ENCODE measurements around the gene WNT9A. TPM values are rescaled to one million over a fixed set of nuclear protein-coding genes. Genes with fewer than 3 reads are reported as not detected.

The WNT9A gene
- total and polyA plus RNA-seq, 9 of the 15 experiments (the other 6 are each of a cell fraction or from before 2014, with no cell fraction given) = 0.04 to 0.17 (median 0.10) TPM; not detected in 4

DNA sequence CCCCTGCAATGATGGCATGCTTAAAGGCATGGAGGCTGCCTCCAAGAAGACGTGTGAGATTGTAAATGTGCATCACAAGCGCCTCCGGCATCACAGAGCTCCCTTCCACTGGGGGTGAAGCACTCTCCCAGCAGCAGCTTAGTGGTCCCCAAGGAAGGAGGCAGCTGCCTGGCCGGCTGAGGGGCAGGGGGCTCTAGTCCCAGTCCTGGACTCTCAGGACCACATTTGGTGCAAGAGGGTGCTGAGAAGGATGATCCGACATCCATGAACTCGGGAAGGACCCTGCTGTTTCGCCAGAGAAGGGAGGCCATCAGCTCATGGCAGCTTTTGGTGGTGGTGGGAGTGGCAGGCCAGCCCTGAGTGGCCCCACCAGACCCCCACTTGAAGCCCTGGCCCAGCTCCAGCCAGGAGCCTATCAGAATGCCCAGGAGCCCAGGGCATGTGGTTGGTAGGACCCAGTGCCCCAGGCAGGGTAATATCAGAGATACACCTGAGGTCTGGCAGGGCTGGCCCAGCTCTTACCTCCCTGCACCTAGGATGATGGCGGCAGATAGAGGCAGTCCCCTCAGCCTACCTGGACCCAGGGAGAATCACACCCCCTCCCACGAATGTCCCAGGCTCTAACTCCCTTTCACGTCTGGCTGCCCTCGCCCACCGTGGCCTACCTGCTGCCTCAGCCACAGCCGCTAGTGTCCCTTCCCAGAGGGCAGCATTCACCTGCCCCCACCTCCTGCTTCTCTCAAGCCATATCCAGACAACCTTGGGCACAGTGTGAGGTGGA lies 2.4 kb upstream of the WNT9A start:
- POLR2A ChIA-PET = interaction anchor here (0.5 to 1.2 kb wide), 5 partner anchors 10 to 1455 kb away, joined by 3 to 6 read pairs (median 3); no protein-coding TSS in a partner anchor

GRCh38 chr1:227949341-227949921 lies 1.7 kb upstream of the WNT9A start:
- FAIRE-seq = no peak
- no peak overlapping the region for H3K4me2 ChIP-seq (ENCODE audit: insufficient read depth, low read length)
- ChIA-PET CTCF (ENCODE audit: low intra/inter-chr PET ratio) (no interaction called here), POLR2A (interaction anchor here (0.6 to 1.2 kb wide), 2 partner anchors 149 to 302 kb away, joined by 3 to 6 read pairs; no protein-coding TSS in a partner anchor)
- ATAC-seq = no peak
- 3% methylated on average over 11 of the region's 11 CpGs for WGBS (ENCODE audit: insufficient coverage, low coverage, missing lambda C conversion rate)
- peak in 1 of 4 experiments; percentile 7 for DNase-seq (ENCODE audit: extremely low read depth in 1 of 4, low spot score in 3 of 4)
- H3K36me3 ChIP-seq (ENCODE audit: control insufficient read depth, insufficient read depth, low read length) = no peaks in the 10 kb centered on the region
- peaks cover 16 to 75% of the 10 kb centered on the region in 2 experiments for H3K27me3 ChIP-seq (ENCODE audit: control insufficient read depth in 2 of 2, insufficient read depth in 2 of 2, low read length in 2 of 2)
- no TSS peak for BruUV-seq (replicated peaks)
- H3K4me1 ChIP-seq (replicated peaks in 1 of 2; ENCODE audit: control insufficient read depth in 2 of 2, insufficient read depth in 2 of 2, low read length in 2 of 2) = peaks cover 2 to 55% of the 10 kb centered on the region in 2 experiments; a peak in 4 of 5 replicates
- TF ChIP-seq EP300 (IDR thresholded peaks at IDR 0.05; ENCODE audit: low read length) (no peak), FOXP1 (CRISPR knock-in tag; IDR thresholded peaks at IDR 0.05) (no peak), MYBL2 (IDR thresholded peaks at IDR 0.05; ENCODE audit: low read depth) (no peak), MYBL2 (CRISPR knock-in tag; IDR thresholded peaks at IDR 0.05; ENCODE audit: borderline replicate concordance) (no peak)
- H3K27ac ChIP-seq (ENCODE audit: extremely low read depth, low read depth, low read length) = no peak overlapping the region
- no peak overlapping the region for H3K4me3 ChIP-seq
- H2AFZ ChIP-seq (ENCODE audit: low read depth, low read length) = no peak overlapping the region
- intact Hi-C loops (cut with micrococcal nuclease) = loop anchor here (10.0 kb wide), 1 partner anchor 495 kb away; no protein-coding TSS in a partner anchor
- no peaks in the 10 kb centered on the region for H3K9me1 ChIP-seq (ENCODE audit: control insufficient read depth, insufficient read depth, low read length)
- H3K9ac ChIP-seq (ENCODE audit: insufficient read depth in 1 of 2, low read depth in 2 of 2, low read length in 2 of 2) = no peak overlapping the region
- H3K9me3 ChIP-seq (replicated peaks; ENCODE audit: control insufficient read depth, insufficient read depth, low read depth, low read length) = no peaks in the 10 kb centered on the region
- H4K20me1 ChIP-seq (replicated peaks; ENCODE audit: control insufficient read depth, insufficient read depth, low read length) = peaks cover 17% of the 10 kb centered on the region
- in situ Hi-C loops (cut with MboI) = no loop called here
- H3K79me2 ChIP-seq (ENCODE audit: control insufficient read depth, insufficient read depth, low read length) = no peaks in the 10 kb centered on the region

More for the DNA sequence above, 2.4 kb upstream of the WNT9A start:
- peaks cover 17% of the 10 kb centered on the region; the same call in 1 of the 2 replicates for H4K20me1 ChIP-seq (replicated peaks; ENCODE audit: control insufficient read depth, insufficient read depth, low read length)
- DNase-seq (ENCODE audit: extremely low read depth in 1 of 4, low spot score in 3 of 4) (no peak), ATAC-seq (no peak), FAIRE-seq (no peak)
- no peaks in the 10 kb centered on the region for H3K79me2 ChIP-seq (ENCODE audit: control insufficient read depth, insufficient read depth, low read length)
- H3K27ac ChIP-seq (ENCODE audit: extremely low read depth, low read depth, low read length) = no peak overlapping the region
- no peak overlapping the region for H2AFZ ChIP-seq (ENCODE audit: low read depth, low read length)
- no peaks in the 10 kb centered on the region for H3K36me3 ChIP-seq (ENCODE audit: control insufficient read depth, insufficient read depth, low read length)
- intact Hi-C loops (cut with micrococcal nuclease) (loop anchor here (10.0 kb wide), 1 partner anchor 495 kb away; no protein-coding TSS in a partner anchor), in situ Hi-C loops (cut with MboI) (loop anchor here (5.0 to 10.0 kb wide), 2 partner anchors 488 to 1315 kb away; no protein-coding TSS in a partner anchor)
- BruUV-seq (replicated peaks) = no TSS peak
- H3K9me3 ChIP-seq (replicated peaks; ENCODE audit: control insufficient read depth, insufficient read depth, low read depth, low read length) = no peaks in the 10 kb centered on the region
- WGBS (ENCODE audit: insufficient coverage, low coverage, missing lambda C conversion rate) = 11% methylated on average over 13 of the region's 13 CpGs
- H3K9ac ChIP-seq (ENCODE audit: insufficient read depth in 1 of 2, low read depth in 2 of 2, low read length in 2 of 2) = no peak overlapping the region
- CTCF ChIA-PET (ENCODE audit: low intra/inter-chr PET ratio) = no interaction called here
- peaks cover 16 to 67% of the 10 kb centered on the region in 2 experiments for H3K27me3 ChIP-seq (ENCODE audit: control insufficient read depth in 2 of 2, insufficient read depth in 2 of 2, low read length in 2 of 2)
- no peak for TF ChIP-seq COPS2 (conservative IDR thresholded peaks at IDR 0.05)
- no peak for TF ChIP-seq GABPA (tag; conservative IDR thresholded peaks at IDR 0.05; ENCODE audit: low read depth)
- no peak for TF ChIP-seq ZNF232 (CRISPR knock-in tag; IDR thresholded peaks at IDR 0.05)
- TF ChIP-seq CBX8 (IDR thresholded peaks at IDR 0.05; ENCODE audit: borderline replicate concordance, extremely low read depth, low read depth, low read length, poor library complexity, severe bottlenecking) = no peak
- no peak for TF ChIP-seq SMARCE1 (IDR thresholded peaks at IDR 0.05)
- no peak for TF ChIP-seq KDM1A (IDR thresholded peaks at IDR 0.05)
- H3K4me2 ChIP-seq (ENCODE audit: insufficient read depth, low read length) = no peak overlapping the region
- no peaks in the 10 kb centered on the region for H3K9me1 ChIP-seq (ENCODE audit: control insufficient read depth, insufficient read depth, low read length)
- H3K4me3 ChIP-seq = no peak overlapping the region
- peaks cover 2 to 55% of the 10 kb centered on the region in 2 experiments; a peak in 4 of 5 replicates for H3K4me1 ChIP-seq (replicated peaks in 1 of 2; ENCODE audit: control insufficient read depth in 2 of 2, insufficient read depth in 2 of 2, low read length in 2 of 2)
